Uterus (tissue), 4 donors: ENCODE measurements around the gene SLC22A2. TPM values are rescaled to one million over a fixed set of nuclear protein-coding genes. Genes with fewer than 3 reads are reported as not detected.

ENCODE experiments used
- DNase-seq, 2 donors: peaks; one replicate each; pipeline ENCODE4 v3.0.0-alpha.2; 2019 to 2020
- H3K27ac ChIP-seq, 2 donors: fragments of 200-600 bp; sonication (generic); 1 replicate in 1 of 2; 2 replicates in 1 of 2; pipeline ENCODE4 v1.5.1; 2016 to 2018
- H3K27me3 ChIP-seq, 2 donors: fragments of 200-600 bp; sonication (generic); one replicate each; pipeline ENCODE4 v1.5.1; 2018 to 2019; ENCODE audit warnings: control low read depth in 1 of 2
- H3K36me3 ChIP-seq, 2 donors: fragments of 200-600 bp; sonication (generic); one replicate each; pipeline ENCODE4 v1.5.1; 2019; ENCODE audit warnings: control low read depth in 1 of 2
- H3K4me1 ChIP-seq, 2 donors: fragments of 200-600 bp; sonication (generic); one replicate each; pipeline ENCODE4 v1.5.1; 2018 to 2019; ENCODE audit warnings: control low read depth in 1 of 2
- H3K4me3 ChIP-seq, 2 donors: fragments of 200-600 bp; sonication (generic); 1 replicate in 1 of 2; 2 replicates in 1 of 2; pipeline ENCODE4 v1.5.1; 2018 to 2019; ENCODE audit warnings: mild to moderate bottlenecking in 1 of 2
- H3K9me3 ChIP-seq, 2 donors: fragments of 200-600 bp; sonication (generic); one replicate each; pipeline ENCODE4 v1.5.1; 2019; ENCODE audit warnings: control low read depth in 1 of 2
- POLR2A ChIP-seq, 2 donors: fragments of 450-650 bp; IDR thresholded peaks; one replicate each; pipeline ENCODE4 v1.6.1; 2016; ENCODE audit warnings: antibody characterized with exemption in 2 of 2, mild to moderate bottlenecking in 1 of 2, moderate library complexity in 1 of 2
- intact Hi-C: fragments of 100-400 bp; cut with DNase I; formaldehyde crosslinking; loops from one replicate; pipeline ENCODE4 v1.15.1; 2023; ENCODE audit warnings: low total_unique reads
- total RNA-seq, 4 donors: library from RNA; depleted of rRNA in 3 of 4; stranded (reverse); fragments of >200 nt in 3 of 4; gene quantifications; one replicate each; pipeline versions ENCODE4 v1.1.0 to v1.2.4, GENCODE V29; 2014 to 2023
- TF ChIP-seq, protein P1 (sequence below), 4 experiments: fragments of 200-600 bp in 2 of 4; fragments of 450-650 bp in 2 of 4; sonication (generic) in 2 of 4; IDR thresholded peaks; one replicate each; pipeline ENCODE4 v1.5.1; 2016 to 2019; ENCODE audit warnings: antibody characterized with exemption in 4 of 4, mild to moderate bottlenecking in 2 of 4, moderate library complexity in 1 of 4
- donor health status: DM: yes; HTN: yes; CAD: no.

The SLC22A2 gene
- total RNA-seq, 4 donors from 2014 or later: 0.21 TPM; not detected in 3

- Histone ChIP-seq H3K27me3 (no peaks in the 10 kb centered on the region), H3K4me1 (no peaks in the 10 kb centered on the region), H3K27ac (no peak overlapping the region), H3K36me3 (no peaks in the 10 kb centered on the region), H3K4me3 (no peak overlapping the region), H3K9me3 (no peaks in the 10 kb centered on the region)
- no peak for DNase-seq
- TF ChIP-seq, protein P1, sequence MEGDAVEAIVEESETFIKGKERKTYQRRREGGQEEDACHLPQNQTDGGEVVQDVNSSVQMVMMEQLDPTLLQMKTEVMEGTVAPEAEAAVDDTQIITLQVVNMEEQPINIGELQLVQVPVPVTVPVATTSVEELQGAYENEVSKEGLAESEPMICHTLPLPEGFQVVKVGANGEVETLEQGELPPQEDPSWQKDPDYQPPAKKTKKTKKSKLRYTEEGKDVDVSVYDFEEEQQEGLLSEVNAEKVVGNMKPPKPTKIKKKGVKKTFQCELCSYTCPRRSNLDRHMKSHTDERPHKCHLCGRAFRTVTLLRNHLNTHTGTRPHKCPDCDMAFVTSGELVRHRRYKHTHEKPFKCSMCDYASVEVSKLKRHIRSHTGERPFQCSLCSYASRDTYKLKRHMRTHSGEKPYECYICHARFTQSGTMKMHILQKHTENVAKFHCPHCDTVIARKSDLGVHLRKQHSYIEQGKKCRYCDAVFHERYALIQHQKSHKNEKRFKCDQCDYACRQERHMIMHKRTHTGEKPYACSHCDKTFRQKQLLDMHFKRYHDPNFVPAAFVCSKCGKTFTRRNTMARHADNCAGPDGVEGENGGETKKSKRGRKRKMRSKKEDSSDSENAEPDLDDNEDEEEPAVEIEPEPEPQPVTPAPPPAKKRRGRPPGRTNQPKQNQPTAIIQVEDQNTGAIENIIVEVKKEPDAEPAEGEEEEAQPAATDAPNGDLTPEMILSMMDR (IDR thresholded peaks at IDR 0.05): no peak
- no peak for TF ChIP-seq POLR2A (IDR thresholded peaks at IDR 0.05)
- intact Hi-C loops: no loop called here
Measured at GRCh38 chr6:160300076-160300695, 41.6 kb upstream of the SLC22A2 start.

- DNase-seq: no peak
- no peaks in the 10 kb centered on the region for H3K27me3 ChIP-seq
- no peaks in the 10 kb centered on the region for H3K9me3 ChIP-seq
- no peak overlapping the region for H3K4me3 ChIP-seq
- H3K4me1 ChIP-seq: no peaks in the 10 kb centered on the region
- TF ChIP-seq, protein P1 (IDR thresholded peaks at IDR 0.05): no peak
- TF ChIP-seq POLR2A (IDR thresholded peaks at IDR 0.05): no peak
- H3K36me3 ChIP-seq: no peaks in the 10 kb centered on the region
- intact Hi-C loops: no loop called here
- H3K27ac ChIP-seq: no peak overlapping the region
Measured at GRCh38 chr6:160299559-160299958, 40.9 kb upstream of the SLC22A2 start.

GRCh38 chr6:160298121-160298520 lies 39.5 kb upstream of the SLC22A2 start:
- intact Hi-C loops: no loop called here
- Histone ChIP-seq H3K4me3 (no peak overlapping the region), H3K4me1 (no peaks in the 10 kb centered on the region)

GRCh38 chr6:160297310-160297709 lies 38.7 kb upstream of the SLC22A2 start:
- TF ChIP-seq POLR2A (IDR thresholded peaks at IDR 0.05): no peak
- TF ChIP-seq, protein P1 (IDR thresholded peaks at IDR 0.05): no peak
- Histone ChIP-seq H3K27me3 (no peaks in the 10 kb centered on the region), H3K9me3 (no peaks in the 10 kb centered on the region), H3K4me1 (no peaks in the 10 kb centered on the region), H3K27ac (no peak overlapping the region), H3K36me3 (no peaks in the 10 kb centered on the region), H3K4me3 (no peak overlapping the region)
- no peak for DNase-seq
- intact Hi-C loops: no loop called here

More at GRCh38 chr6:160298121-160298520, 39.5 kb upstream of the SLC22A2 start:
- TF ChIP-seq, protein P1 (IDR thresholded peaks at IDR 0.05): no peak
- no peak for TF ChIP-seq POLR2A (IDR thresholded peaks at IDR 0.05)
- no peak for DNase-seq
- H3K27me3 ChIP-seq: no peaks in the 10 kb centered on the region
- no peaks in the 10 kb centered on the region for H3K36me3 ChIP-seq
- H3K27ac ChIP-seq: no peak overlapping the region
- no peaks in the 10 kb centered on the region for H3K9me3 ChIP-seq

GRCh38 chr6:160293844-160294243 lies 35.2 kb upstream of the SLC22A2 start:
- no peak for TF ChIP-seq POLR2A (IDR thresholded peaks at IDR 0.05)
- TF ChIP-seq, protein P1 (IDR thresholded peaks at IDR 0.05): no peak

More at GRCh38 chr6:160293844-160294243, 35.2 kb upstream of the SLC22A2 start:
- intact Hi-C loops: no loop called here
- Histone ChIP-seq H3K4me1 (no peaks in the 10 kb centered on the region), H3K4me3 (no peak overlapping the region), H3K9me3 (no peaks in the 10 kb centered on the region), H3K36me3 (no peaks in the 10 kb centered on the region), H3K27ac (no peak overlapping the region), H3K27me3 (no peaks in the 10 kb centered on the region)
- DNase-seq: no peak
